HepG2 (cell line): ENCODE data around the gene SIN3A. TPM values are rescaled to one million over a fixed set of nuclear protein-coding genes. Genes with fewer than 3 reads are reported as not detected.

ENCODE experiments used
- ARNT ChIP-seq: fragments of 450-650 bp; IDR thresholded peaks from 2 replicates; pipeline ENCODE4 v1.6.1; 2017
- DNMT1 ChIP-seq: sonication (generic); formaldehyde crosslinking; IDR thresholded peaks from 2 replicates; pipeline ENCODE4 v1.5.1; 2020; ENCODE audit warnings: mild to moderate bottlenecking, missing genetic modification reagents
- GATA4 ChIP-seq: sonication (generic); IDR thresholded peaks from 2 replicates; pipeline ENCODE4 v1.6.1; 2016; ENCODE audit warnings: antibody characterized with exemption, low read depth, borderline replicate concordance
- ZNF33B ChIP-seq: sonication (generic); formaldehyde crosslinking; IDR thresholded peaks from 2 replicates; pipeline ENCODE4 v1.5.1; 2020; ENCODE audit warnings: mild to moderate bottlenecking, missing genetic modification reagents
- ZNF564 ChIP-seq: sonication (generic); formaldehyde crosslinking; IDR thresholded peaks from 2 replicates; pipeline ENCODE4 v1.8.1; 2023; ENCODE audit warnings: mild to moderate bottlenecking, missing genetic modification reagents
- ZNF850 ChIP-seq: sonication (generic); formaldehyde crosslinking; conservative IDR thresholded peaks from 2 replicates; pipeline ENCODE4 v1.9.0; 2021; ENCODE audit warnings: mild to moderate bottlenecking, missing genetic modification reagents
- polyA plus RNA-seq, 8 experiments: library from polyadenylated mRNA; depleted of rRNA in 3 of 8; stranded (reverse) in 7 of 8; unstranded in 1 of 8; fragments of >200 nt; fragmentation: Illumina TruSeq in 4 of 8; extraction: Trizol in 4 of 8; gene quantifications; 2 replicates each; pipeline versions ENCODE4 v1.2.1 to v1.2.3, GENCODE V29; 2011 to 2016; ENCODE audit warnings: low read depth in 4 of 8, missing spikeins in 1 of 8, mixed read lengths in 1 of 8; ENCODE audit not compliant: insufficient read depth in 1 of 8
- total RNA-seq, 5 experiments: library from RNA; depleted of rRNA; stranded (reverse); fragments of >200 nt; fragmentation: Illumina TruSeq; extraction: Trizol; gene quantifications; 2 replicates each; pipeline ENCODE4 v1.2.3, GENCODE V29; 2016; ENCODE audit warnings: low read depth in 1 of 5
- TF ChIP-seq, protein P1 (sequence below): sonication (generic); formaldehyde crosslinking; IDR thresholded peaks from 2 replicates; pipeline ENCODE4 v1.5.1; 2020; ENCODE audit warnings: mild to moderate bottlenecking, missing genetic modification reagents, borderline replicate concordance
- TF ChIP-seq, protein P2 (sequence below): sonication (generic); formaldehyde crosslinking; IDR thresholded peaks from 2 replicates; pipeline ENCODE4 v1.5.0; 2020; ENCODE audit warnings: mild to moderate bottlenecking, missing genetic modification reagents, borderline replicate concordance
- TF ChIP-seq, protein P3 (sequence below): sonication (generic); formaldehyde crosslinking; IDR thresholded peaks from 2 replicates; pipeline ENCODE4 v1.4.0; 2020; ENCODE audit warnings: missing genetic modification reagents
- TF ChIP-seq, protein P4 (sequence below): sonication (generic); formaldehyde crosslinking; IDR thresholded peaks from 2 replicates; pipeline ENCODE4 v1.4.0; 2020; ENCODE audit warnings: missing genetic modification reagents, borderline replicate concordance
- TF ChIP-seq, protein P5 (sequence below): IDR thresholded peaks from 2 replicates; pipeline ENCODE4 v1.6.1; 2016

The SIN3A gene
- total and polyA plus RNA-seq, 2 of the 13 experiments (the other 11 are each of a cell fraction or from before 2014, with no cell fraction given) = 16.1 to 28.1 TPM

DNA sequence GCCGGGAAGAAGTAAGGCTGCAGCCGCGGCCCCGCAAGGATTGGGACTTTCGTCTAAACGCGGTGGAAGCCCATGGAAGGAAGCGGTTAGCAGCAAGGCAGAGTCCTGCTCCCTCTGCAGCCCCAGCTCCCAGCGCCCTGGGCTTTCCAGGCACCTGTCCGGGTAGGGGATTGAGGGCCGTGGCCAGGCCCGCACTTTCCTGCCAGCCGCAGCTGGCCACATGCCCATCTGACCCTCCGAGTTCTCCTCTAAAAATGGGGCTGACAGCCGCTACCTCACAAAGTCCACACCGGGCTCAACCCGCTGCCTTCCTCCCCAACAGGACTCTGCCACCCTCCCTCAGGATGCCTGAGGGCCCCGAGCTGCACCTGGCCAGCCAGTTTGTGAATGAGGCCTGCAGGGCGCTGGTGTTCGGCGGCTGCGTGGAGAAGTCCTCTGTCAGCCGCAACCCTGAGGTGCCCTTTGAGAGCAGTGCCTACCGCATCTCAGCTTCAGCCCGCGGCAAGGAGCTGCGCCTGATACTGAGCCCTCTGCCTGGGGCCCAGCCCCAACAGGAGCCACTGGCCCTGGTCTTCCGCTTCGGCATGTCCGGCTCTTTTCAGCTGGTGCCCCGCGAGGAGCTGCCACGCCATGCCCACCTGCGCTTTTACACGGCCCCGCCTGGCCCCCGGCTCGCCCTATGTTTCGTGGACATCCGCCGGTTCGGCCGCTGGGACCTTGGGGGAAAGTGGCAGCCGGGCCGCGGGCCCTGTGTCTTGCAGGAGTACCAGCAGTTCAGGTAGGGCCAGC is 102.7 kb downstream of the SIN3A start (continued):
- TF ChIP-seq, protein P1, sequence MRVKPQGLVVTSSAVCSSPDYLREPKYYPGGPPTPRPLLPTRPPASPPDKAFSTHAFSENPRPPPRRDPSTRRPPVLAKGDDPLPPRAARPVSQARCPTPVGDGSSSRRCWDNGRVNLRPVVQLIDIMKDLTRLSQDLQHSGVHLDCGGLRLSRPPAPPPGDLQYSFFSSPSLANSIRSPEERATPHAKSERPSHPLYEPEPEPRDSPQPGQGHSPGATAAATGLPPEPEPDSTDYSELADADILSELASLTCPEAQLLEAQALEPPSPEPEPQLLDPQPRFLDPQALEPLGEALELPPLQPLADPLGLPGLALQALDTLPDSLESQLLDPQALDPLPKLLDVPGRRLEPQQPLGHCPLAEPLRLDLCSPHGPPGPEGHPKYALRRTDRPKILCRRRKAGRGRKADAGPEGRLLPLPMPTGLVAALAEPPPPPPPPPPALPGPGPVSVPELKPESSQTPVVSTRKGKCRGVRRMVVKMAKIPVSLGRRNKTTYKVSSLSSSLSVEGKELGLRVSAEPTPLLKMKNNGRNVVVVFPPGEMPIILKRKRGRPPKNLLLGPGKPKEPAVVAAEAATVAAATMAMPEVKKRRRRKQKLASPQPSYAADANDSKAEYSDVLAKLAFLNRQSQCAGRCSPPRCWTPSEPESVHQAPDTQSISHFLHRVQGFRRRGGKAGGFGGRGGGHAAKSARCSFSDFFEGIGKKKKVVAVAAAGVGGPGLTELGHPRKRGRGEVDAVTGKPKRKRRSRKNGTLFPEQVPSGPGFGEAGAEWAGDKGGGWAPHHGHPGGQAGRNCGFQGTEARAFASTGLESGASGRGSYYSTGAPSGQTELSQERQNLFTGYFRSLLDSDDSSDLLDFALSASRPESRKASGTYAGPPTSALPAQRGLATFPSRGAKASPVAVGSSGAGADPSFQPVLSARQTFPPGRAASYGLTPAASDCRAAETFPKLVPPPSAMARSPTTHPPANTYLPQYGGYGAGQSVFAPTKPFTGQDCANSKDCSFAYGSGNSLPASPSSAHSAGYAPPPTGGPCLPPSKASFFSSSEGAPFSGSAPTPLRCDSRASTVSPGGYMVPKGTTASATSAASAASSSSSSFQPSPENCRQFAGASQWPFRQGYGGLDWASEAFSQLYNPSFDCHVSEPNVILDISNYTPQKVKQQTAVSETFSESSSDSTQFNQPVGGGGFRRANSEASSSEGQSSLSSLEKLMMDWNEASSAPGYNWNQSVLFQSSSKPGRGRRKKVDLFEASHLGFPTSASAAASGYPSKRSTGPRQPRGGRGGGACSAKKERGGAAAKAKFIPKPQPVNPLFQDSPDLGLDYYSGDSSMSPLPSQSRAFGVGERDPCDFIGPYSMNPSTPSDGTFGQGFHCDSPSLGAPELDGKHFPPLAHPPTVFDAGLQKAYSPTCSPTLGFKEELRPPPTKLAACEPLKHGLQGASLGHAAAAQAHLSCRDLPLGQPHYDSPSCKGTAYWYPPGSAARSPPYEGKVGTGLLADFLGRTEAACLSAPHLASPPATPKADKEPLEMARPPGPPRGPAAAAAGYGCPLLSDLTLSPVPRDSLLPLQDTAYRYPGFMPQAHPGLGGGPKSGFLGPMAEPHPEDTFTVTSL (CRISPR knock-in tag) = no peak
- no peak for TF ChIP-seq ZNF33B
- TF ChIP-seq, protein P2, sequence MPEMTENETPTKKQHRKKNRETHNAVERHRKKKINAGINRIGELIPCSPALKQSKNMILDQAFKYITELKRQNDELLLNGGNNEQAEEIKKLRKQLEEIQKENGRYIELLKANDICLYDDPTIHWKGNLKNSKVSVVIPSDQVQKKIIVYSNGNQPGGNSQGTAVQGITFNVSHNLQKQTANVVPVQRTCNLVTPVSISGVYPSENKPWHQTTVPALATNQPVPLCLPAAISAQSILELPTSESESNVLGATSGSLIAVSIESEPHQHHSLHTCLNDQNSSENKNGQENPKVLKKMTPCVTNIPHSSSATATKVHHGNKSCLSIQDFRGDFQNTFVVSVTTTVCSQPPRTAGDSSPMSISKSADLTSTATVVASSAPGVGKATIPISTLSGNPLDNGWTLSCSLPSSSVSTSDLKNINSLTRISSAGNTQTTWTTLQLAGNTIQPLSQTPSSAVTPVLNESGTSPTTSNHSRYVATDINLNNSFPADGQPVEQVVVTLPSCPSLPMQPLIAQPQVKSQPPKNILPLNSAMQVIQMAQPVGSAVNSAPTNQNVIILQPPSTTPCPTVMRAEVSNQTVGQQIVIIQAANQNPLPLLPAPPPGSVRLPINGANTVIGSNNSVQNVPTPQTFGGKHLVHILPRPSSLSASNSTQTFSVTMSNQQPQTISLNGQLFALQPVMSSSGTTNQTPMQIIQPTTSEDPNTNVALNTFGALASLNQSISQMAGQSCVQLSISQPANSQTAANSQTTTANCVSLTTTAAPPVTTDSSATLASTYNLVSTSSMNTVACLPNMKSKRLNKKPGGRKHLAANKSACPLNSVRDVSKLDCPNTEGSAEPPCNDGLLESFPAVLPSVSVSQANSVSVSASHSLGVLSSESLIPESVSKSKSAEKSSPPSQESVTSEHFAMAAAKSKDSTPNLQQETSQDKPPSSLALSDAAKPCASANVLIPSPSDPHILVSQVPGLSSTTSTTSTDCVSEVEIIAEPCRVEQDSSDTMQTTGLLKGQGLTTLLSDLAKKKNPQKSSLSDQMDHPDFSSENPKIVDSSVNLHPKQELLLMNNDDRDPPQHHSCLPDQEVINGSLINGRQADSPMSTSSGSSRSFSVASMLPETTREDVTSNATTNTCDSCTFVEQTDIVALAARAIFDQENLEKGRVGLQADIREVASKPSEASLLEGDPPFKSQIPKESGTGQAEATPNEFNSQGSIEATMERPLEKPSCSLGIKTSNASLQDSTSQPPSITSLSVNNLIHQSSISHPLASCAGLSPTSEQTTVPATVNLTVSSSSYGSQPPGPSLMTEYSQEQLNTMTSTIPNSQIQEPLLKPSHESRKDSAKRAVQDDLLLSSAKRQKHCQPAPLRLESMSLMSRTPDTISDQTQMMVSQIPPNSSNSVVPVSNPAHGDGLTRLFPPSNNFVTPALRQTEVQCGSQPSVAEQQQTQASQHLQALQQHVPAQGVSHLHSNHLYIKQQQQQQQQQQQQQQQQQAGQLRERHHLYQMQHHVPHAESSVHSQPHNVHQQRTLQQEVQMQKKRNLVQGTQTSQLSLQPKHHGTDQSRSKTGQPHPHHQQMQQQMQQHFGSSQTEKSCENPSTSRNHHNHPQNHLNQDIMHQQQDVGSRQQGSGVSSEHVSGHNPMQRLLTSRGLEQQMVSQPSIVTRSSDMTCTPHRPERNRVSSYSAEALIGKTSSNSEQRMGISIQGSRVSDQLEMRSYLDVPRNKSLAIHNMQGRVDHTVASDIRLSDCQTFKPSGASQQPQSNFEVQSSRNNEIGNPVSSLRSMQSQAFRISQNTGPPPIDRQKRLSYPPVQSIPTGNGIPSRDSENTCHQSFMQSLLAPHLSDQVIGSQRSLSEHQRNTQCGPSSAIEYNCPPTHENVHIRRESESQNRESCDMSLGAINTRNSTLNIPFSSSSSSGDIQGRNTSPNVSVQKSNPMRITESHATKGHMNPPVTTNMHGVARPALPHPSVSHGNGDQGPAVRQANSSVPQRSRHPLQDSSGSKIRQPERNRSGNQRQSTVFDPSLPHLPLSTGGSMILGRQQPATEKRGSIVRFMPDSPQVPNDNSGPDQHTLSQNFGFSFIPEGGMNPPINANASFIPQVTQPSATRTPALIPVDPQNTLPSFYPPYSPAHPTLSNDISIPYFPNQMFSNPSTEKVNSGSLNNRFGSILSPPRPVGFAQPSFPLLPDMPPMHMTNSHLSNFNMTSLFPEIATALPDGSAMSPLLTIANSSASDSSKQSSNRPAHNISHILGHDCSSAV = no peak
- no peak for TF ChIP-seq ZNF850 (CRISPR knock-in tag)
- TF ChIP-seq, protein P3, sequence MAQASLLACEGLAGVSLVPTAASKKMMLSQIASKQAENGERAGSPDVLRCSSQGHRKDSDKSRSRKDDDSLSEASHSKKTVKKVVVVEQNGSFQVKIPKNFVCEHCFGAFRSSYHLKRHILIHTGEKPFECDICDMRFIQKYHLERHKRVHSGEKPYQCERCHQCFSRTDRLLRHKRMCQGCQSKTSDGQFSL (CRISPR knock-in tag) = no peak
- TF ChIP-seq, protein P4, sequence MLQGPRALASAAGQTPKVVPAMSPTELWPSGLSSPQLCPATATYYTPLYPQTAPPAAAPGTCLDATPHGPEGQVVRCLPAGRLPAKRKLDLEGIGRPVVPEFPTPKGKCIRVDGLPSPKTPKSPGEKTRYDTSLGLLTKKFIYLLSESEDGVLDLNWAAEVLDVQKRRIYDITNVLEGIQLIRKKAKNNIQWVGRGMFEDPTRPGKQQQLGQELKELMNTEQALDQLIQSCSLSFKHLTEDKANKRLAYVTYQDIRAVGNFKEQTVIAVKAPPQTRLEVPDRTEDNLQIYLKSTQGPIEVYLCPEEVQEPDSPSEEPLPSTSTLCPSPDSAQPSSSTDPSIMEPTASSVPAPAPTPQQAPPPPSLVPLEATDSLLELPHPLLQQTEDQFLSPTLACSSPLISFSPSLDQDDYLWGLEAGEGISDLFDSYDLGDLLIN (CRISPR knock-in tag) = no peak
- no peak for TF ChIP-seq ZNF564 (CRISPR knock-in tag)
- no peak for TF ChIP-seq GATA4
- TF ChIP-seq ARNT = no peak
- TF ChIP-seq DNMT1 (CRISPR knock-in tag) = no peak
- TF ChIP-seq, protein P5, sequence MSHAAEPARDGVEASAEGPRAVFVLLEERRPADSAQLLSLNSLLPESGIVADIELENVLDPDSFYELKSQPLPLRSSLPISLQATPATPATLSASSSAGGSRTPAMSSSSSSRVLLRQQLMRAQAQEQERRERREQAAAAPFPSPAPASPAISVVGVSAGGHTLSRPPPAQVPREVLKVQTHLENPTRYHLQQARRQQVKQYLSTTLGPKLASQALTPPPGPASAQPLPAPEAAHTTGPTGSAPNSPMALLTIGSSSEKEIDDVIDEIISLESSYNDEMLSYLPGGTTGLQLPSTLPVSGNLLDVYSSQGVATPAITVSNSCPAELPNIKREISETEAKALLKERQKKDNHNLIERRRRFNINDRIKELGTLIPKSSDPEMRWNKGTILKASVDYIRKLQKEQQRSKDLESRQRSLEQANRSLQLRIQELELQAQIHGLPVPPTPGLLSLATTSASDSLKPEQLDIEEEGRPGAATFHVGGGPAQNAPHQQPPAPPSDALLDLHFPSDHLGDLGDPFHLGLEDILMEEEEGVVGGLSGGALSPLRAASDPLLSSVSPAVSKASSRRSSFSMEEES (CRISPR knock-in tag) = no peak
